Activated T-cell treated with anti-CD3 and anti-CD28 coated beads, Interleukin-2, amount 50 U/mL, for 4 hours (primary cell): ENCODE data around the gene TMUB1. TPM values are rescaled to one million over a fixed set of nuclear protein-coding genes. Genes with fewer than 3 reads are reported as not detected.
"Not testable (repeated sequence)": the region's sequence is repeated elsewhere in the genome, so short reads cannot be mapped to it uniquely, and the experiment has no call there.

Experiments
- ATAC-seq, 2 donors: fragments of 200-7000 bp; cut with Tn5 transposase; one replicate each; pipeline ENCODE4 v1.10.0; 2021
- DNase-seq: peaks from one replicate; pipeline ENCODE4 v3.0.0-alpha.2; 2020
- H3K27me3 Mint-ChIP-seq: one replicate; pipeline ENCODE4 v1.8.0; 2021; ENCODE audit warnings: low read depth, mixed read lengths
- H3K36me3 Mint-ChIP-seq: one replicate; pipeline ENCODE4 v1.8.0; 2022; ENCODE audit warnings: mixed read lengths; ENCODE audit not compliant: insufficient read depth
- H3K4me1 Mint-ChIP-seq: one replicate; pipeline ENCODE4 v1.8.0; 2021; ENCODE audit warnings: low read depth, mixed read lengths
- H3K4me3 Mint-ChIP-seq: one replicate; pipeline ENCODE4 v1.8.0; 2021; ENCODE audit warnings: mild to moderate bottlenecking, moderate library complexity, mixed read lengths
- H3K9me3 Mint-ChIP-seq: one replicate; pipeline ENCODE4 v1.8.0; 2021; ENCODE audit warnings: mixed read lengths
- total RNA-seq, 3 donors: library from RNA; stranded (reverse); gene quantifications; one replicate each; pipeline ENCODE4 v1.2.1, GENCODE V29; 2021

The TMUB1 gene
- total RNA-seq, 3 donors from 2014 or later, result 70.3 to 85.3 (median 71.8) TPM

DNA sequence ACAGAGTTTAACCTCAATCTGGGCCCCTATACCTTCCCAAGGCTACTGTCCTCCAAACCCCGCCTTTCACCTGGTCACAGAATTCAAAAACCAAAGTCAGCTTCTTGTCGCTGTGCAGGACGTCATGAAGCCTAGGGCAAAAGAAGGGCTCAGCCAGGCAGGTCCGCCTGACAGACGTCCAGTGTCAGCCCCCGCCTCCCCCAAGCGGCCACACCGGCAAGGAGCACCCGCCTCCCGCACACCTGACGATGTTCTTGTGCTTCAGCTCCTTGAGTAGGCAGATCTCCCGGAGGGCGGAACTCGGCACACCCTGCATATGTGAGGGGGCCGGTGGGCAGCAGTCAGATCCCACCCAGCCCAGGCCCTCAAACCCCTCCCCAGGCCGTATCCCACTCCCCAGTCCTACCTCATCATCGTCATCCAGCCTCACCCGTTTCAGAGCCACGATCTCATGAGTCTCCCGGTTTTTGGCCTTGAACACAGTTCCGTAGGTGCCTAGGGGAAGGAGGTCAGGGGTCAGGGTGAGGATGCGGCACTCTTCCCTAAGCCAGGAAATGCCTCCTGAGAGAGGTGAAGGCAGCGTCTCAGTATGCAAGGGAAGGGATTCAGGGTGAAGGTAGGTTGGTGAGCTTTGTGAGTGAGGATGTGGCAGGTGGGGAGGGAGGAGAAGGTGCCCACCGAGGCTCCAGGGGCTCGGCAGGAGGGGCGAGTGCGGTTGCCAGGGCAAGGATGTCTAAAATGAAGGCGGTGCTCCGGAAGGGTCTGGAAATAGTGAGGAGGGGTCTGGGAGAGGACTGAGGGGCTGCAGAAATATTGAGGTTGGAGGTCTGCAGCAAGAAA, 26.4 kb downstream of the TMUB1 start:
- Mint-ChIP-seq H3K36me3 (no peaks in the 10 kb centered on the region), H3K4me3 (peak overlapping the region; percentile 92), H3K27me3 (no peaks in the 10 kb centered on the region), H3K9me3 (no peaks in the 10 kb centered on the region), H3K4me1 (peaks cover 34% of the 10 kb centered on the region)
- DNase-seq, result no peak
- ATAC-seq, result no peak

DNA sequence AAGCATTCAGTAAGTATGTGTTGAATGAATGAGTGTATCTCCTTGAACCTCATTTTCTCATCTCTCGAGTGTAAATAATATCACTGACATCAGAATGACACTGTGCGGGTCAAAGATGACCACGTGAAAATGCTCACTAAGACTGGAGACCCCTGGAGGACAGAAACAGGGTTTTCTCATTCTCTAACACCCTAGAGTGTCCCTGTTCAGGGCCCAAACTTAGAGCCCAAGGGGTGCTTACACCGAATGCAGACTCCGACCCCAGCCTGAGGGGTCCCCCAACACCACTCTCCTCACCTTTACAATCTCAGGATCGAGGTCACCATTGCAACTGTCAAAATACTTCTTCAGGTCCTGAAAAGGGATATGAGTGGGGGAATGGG, 27.0 kb downstream of the TMUB1 start:
- DNase-seq, result no peak
- Mint-ChIP-seq H3K4me1 (peaks cover 30% of the 10 kb centered on the region), H3K36me3 (no peaks in the 10 kb centered on the region), H3K9me3 (no peaks in the 10 kb centered on the region), H3K4me3 (peak overlapping the region; percentile 92), H3K27me3 (no peaks in the 10 kb centered on the region)
- ATAC-seq, result no peak

DNA sequence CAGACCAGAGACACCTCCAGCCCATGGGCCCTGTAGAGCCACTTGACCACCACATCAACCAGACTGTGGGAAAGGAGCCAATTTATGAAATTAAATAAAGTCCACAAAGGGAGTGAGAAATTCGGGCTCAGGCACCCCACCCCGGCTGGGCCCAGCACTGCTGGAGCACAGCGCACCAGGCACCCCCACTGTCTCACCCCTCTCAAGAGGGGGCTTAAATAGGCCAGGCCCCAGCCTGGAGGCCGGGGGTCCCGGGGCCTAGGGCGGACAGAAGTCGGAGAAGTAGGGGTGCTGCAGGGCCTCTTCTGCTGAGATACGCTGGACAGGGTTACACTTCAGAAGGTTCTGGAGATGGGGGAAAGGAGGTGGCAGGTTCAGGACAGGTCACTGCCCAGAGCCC, 29.5 kb downstream of the TMUB1 start:
- ATAC-seq, result no peak
- no peak for DNase-seq
- no peak overlapping the region for H3K4me3 Mint-ChIP-seq
- H3K36me3 Mint-ChIP-seq, result no peaks in the 10 kb centered on the region
- H3K9me3 Mint-ChIP-seq, result no peaks in the 10 kb centered on the region
- peaks cover 5% of the 10 kb centered on the region for H3K27me3 Mint-ChIP-seq
- peaks cover 18% of the 10 kb centered on the region for H3K4me1 Mint-ChIP-seq

DNA sequence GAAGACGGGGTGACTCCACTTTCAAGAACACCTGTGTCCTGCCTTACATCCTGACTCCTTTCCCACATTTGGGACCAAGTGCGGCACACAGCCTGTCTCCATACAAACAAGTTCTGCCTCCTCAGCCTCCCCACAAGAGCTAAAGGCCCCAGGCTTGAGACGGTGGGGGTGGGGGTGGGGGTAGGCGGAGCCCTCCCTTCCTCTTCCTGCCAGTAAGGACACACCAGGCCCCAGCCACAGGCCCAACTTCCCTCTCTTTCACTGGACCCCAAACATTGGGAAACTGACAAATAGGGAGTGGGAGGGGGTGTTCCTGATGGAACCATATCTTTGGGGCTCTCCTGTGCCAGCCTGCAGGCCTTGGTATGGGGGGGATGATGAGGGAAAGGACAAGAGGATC, 30.2 kb downstream of the TMUB1 start:
- DNase-seq (no peak), ATAC-seq (no peak)
- no peak overlapping the region for H3K4me3 Mint-ChIP-seq
- no peaks in the 10 kb centered on the region for H3K9me3 Mint-ChIP-seq
- peaks cover 5% of the 10 kb centered on the region for H3K27me3 Mint-ChIP-seq
- no peaks in the 10 kb centered on the region for H3K36me3 Mint-ChIP-seq
- peaks cover 14% of the 10 kb centered on the region for H3K4me1 Mint-ChIP-seq

DNA sequence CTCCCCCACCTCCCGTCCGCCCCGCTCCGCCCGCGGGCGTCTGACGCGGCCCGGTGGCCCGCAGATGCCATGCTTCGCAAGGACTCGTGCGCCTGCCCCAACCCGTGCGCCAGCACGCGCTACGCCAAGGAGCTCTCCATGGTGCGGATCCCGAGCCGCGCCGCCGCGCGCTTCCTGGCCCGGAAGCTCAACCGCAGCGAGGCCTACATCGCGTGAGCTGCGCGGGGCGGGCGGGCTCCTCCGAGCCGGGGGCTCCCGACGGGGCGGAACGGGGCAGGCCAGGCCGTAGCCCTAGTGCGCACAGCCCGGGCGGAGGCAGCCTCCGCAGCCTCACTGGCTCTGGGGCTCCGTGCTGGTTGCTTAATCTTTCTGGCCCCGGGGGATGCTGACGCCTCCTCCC, 32.2 kb downstream of the TMUB1 start:
- H3K4me1 Mint-ChIP-seq, result peaks cover 2% of the 10 kb centered on the region
- no peak for DNase-seq
- H3K4me3 Mint-ChIP-seq, result no peak overlapping the region
- peak; percentile 84 to 90 for ATAC-seq
- no peaks in the 10 kb centered on the region for H3K36me3 Mint-ChIP-seq
- H3K9me3 Mint-ChIP-seq, result no peaks in the 10 kb centered on the region
- H3K27me3 Mint-ChIP-seq, result peaks cover 5% of the 10 kb centered on the region

DNA sequence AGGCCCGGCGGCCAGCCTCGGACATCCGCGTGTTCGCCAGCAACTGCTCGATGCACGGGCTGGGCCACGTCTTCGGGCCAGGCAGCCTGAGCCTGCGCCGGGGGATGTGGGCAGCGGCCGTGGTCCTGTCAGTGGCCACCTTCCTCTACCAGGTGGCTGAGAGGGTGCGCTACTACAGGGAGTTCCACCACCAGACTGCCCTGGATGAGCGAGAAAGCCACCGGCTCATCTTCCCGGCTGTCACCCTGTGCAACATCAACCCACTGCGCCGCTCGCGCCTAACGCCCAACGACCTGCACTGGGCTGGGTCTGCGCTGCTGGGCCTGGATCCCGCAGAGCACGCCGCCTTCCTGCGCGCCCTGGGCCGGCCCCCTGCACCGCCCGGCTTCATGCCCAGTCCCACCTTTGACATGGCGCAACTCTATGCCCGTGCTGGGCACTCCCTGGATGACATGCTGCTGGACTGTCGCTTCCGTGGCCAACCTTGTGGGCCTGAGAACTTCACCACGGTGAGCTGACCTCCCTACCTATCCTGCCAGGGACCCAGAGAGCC, 34.3 kb downstream of the TMUB1 start:
- DNase-seq (no peak), ATAC-seq (no peak)
- Mint-ChIP-seq H3K4me3 (no peak overlapping the region), H3K27me3 (peaks cover 5% of the 10 kb centered on the region), H3K9me3 (no peaks in the 10 kb centered on the region), H3K36me3 (peaks cover 2% of the 10 kb centered on the region), H3K4me1 (peaks cover 2% of the 10 kb centered on the region)

DNA sequence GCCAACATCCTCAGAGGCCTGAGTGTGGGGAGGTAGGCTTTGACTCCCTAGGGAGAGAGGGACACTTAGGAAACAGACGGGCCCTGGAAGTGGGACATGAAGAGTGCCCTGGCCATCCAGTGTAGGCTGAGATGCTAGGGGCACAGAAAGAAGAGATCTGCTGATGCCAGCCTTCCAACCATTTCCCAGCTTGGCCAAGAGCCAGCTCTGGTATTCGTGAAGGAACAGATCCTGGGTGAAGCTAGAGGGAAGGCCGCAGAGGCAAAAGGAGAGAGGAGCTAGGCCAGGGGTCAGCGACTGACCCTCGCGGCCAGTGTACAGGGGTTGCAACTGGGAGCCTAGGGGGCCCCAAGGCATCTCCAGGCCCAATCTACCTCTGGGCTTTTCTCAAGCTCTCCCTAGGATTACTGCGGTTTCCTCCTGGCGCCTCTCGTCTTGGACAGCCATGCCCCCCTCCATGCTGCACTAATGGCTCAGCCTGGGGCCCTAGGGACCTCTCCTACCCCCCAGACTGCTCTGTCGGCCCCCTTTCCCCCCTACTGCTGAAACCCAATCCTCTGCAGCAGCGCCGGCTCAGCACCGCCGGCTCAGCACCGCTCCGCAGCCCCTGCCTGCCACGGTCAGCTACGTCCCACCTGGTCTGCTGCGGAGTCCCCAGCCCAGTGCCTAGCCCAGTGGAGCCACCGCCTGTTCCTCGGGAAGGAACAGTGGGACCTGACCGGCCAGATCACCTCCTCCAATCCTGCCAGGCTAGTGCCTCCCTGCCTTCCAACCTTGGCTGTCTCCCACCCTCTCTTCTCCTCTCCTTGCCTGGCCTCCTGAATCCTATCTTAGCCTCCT, 35.1 kb downstream of the TMUB1 start, which contains the start of gene ASIC3:
TSS of gene ASIC3 (plus strand) at position 556 of the 840 bp plus-strand sequence. CDS start 355 bp downstream, outside the sequence.
- Mint-ChIP-seq H3K4me3 (no peak within 1 kb of the TSS), H3K9me3 (no peaks in the 10 kb centered on the region), H3K4me1 (peaks cover 1% of the 10 kb centered on the region), H3K36me3 (peaks cover 2% of the 10 kb centered on the region), H3K27me3 (peaks cover 5% of the 10 kb centered on the region)
- DNase-seq (no peak), ATAC-seq (no peak)

DNA sequence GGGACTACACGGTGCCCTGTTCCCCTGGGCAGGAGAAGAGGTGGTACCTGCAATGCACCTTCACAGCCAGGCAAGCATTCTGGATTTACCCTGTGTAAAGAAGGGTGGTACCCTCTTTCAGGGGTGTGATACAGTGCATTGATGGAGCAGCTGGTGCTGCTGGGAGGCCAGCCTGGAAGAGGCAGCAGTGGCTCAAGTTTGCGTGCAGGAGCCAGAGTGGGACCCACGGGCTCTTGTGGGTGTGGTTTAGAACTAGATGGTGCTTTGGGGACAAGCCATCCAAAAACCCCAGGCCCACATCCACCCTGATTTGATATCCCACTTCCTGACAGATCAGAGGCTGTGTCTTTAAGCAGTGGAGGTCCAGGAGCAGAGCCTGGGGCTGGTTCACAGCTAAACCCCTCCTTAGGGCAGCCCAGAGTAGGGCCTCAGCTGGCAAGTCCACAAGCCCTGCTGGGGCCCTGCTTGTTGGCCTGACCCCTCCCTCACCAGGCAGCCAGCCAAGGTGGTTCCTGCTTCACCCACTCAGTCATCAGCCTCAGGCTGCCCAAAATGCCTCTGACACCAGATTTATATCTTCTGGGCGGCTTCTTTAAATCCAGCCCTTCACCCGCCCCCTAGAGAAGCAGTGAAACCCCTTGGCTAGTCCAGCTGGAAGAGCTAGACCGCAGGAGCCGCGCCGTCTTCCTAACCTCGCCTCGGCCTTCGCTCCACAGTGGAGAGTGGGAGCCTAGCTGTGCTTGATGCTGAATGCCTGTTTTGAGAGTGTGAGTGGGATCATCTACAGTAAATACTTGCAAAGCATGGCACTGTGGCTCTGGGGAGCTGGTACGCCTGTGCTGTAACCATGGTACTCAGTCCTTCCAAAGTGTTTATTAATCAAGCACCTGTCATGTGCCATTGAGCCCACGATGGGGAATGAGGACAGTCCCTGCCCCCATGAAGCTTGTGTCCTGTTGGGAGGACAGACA, 36.4 kb downstream of the TMUB1 start:
- DNase-seq, result no peak
- no peaks in the 10 kb centered on the region for H3K4me1 Mint-ChIP-seq
- no peak for ATAC-seq
- peaks cover 5% of the 10 kb centered on the region for H3K27me3 Mint-ChIP-seq
- H3K4me3 Mint-ChIP-seq, result no peak overlapping the region
- peaks cover 2% of the 10 kb centered on the region for H3K36me3 Mint-ChIP-seq
- H3K9me3 Mint-ChIP-seq, result no peaks in the 10 kb centered on the region

DNA sequence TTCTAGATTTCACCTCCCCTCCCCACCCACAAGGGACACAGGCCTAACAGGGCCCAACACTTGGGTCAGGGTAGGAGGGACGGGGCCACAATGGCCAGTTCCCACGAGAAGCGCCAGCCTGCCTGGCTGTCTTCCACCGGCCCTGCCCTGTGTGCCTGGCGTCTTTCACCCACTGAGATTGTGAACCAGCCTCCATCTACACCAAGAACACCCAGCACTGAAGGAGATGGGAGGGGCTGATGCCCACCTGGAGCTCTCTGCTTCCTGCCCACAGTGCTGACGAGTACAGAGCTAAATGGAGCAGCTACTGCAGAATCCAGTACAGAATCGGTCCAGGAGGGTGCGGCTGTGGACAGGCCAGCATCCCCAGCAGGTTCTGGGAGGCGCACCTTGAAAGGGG, 37.3 kb downstream of the TMUB1 start:
- peaks cover 2% of the 10 kb centered on the region for H3K36me3 Mint-ChIP-seq
- no peak for ATAC-seq
- no peaks in the 10 kb centered on the region for H3K4me1 Mint-ChIP-seq
- no peak overlapping the region for H3K4me3 Mint-ChIP-seq
- peaks cover 5% of the 10 kb centered on the region for H3K27me3 Mint-ChIP-seq
- DNase-seq, result no peak
- no peaks in the 10 kb centered on the region for H3K9me3 Mint-ChIP-seq

DNA sequence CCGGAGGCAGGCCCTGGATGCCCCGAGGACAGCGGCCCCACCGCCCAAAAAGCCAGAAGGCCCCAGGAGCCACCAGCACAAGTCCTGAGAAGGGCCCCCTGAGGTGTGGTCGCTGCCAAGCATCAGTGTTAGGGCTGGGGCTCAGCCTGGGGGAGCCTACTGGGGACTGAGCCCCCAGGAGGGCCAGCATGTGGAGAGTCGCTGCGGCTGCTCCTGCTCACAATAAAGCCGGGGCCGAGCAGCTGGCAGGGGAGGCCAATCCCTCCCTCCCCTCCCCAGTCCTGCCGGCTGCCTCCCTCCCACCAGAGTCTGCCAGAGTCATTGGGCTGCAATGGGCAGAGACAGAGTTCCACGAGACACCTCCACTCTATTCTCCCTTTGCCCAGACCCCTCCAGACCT, 38.0 kb downstream of the TMUB1 start:
- Mint-ChIP-seq H3K36me3 (peaks cover 2% of the 10 kb centered on the region), H3K27me3 (peaks cover 3% of the 10 kb centered on the region), H3K9me3 (no peaks in the 10 kb centered on the region), H3K4me3 (no peak overlapping the region), H3K4me1 (no peaks in the 10 kb centered on the region)
- no peak for ATAC-seq
- DNase-seq, result no peak

DNA sequence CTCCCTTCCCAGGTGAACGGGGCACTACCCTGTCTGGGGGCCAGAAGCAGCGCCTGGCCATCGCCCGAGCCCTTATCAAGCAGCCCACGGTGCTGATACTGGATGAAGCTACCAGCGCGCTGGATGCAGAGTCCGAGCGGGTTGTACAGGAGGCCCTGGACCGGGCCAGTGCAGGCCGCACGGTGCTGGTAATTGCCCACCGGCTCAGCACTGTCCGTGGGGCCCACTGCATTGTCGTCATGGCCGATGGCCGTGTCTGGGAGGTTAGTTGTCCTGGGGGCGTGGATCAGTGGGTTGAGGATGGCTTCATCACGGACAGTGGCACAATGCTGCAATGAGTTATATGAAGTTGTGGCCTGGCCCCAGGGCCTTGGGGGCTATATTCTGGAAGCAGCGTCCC, 39.3 kb downstream of the TMUB1 start:
- Mint-ChIP-seq H3K4me3 (no peak overlapping the region), H3K4me1 (peaks cover 11% of the 10 kb centered on the region), H3K27me3 (no peaks in the 10 kb centered on the region), H3K36me3 (peaks cover 2% of the 10 kb centered on the region), H3K9me3 (no peaks in the 10 kb centered on the region)
- DNase-seq (no peak), ATAC-seq (no peak)

DNA sequence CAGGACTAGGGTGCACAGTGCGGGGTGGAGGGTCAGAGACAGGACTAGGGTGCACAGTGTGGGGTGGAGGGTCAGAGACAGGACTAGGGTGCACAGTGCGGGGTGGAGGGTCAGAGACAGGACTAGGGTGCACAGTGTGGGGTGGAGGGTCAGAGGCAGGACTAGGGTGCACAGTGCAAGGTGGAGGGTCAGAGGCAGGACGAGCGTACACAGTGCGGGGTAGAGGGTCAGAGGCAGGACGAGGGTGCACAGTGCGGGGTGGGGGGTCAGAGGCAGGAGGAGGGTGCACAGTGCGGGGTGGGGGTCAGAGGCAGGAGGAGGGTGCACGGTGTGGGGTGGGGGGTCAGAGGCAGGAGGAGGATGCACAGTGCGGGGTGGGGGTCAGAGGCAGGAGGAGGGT, 39.8 kb downstream of the TMUB1 start:
- H3K9me3 Mint-ChIP-seq, H3K27me3 Mint-ChIP-seq, H3K4me3 Mint-ChIP-seq, H3K36me3 Mint-ChIP-seq, DNase-seq, ATAC-seq: not testable (repeated sequence)
- H3K4me1 Mint-ChIP-seq, result peaks cover 16% of the 10 kb centered on the region

DNA sequence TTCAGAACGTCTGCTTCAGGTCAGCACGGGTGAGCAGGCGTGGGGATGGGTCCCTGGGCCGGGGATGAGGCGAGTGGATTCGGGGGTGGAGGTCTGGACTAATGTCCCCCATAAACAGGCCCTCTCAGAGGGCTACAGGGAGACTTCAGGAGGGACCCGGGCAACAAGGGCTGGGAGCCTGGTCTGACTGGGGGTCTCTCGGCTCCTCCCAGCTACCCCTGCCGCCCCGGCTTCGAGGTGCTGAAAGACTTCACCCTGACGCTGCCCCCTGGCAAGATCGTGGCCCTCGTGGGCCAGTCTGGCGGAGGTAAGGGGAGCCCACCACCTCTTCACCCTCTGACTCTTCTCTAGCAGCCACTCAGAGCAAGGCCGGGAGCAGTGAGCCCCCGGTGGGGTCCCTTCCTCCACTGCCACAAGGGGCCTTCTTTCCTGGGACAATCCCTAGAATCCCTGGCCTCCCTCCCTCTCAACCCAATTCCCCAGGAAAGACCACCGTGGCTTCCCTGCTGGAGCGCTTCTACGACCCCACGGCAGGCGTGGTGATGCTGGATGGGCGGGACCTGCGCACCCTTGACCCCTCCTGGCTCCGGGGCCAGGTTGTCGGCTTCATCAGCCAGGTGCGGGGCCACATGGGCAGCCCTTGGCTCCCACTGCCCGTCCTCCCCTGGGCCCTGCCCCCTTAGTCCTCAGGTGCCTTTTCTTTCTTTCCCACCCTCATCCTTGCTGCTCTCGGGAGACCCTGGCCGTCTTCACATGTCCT, 42.5 kb downstream of the TMUB1 start:
- no peak for ATAC-seq
- H3K4me1 Mint-ChIP-seq, result peaks cover 16% of the 10 kb centered on the region

More for the DNA sequence above, 42.5 kb downstream of the TMUB1 start:
- Mint-ChIP-seq H3K27me3 (no peaks in the 10 kb centered on the region), H3K9me3 (no peaks in the 10 kb centered on the region), H3K36me3 (peaks cover 2% of the 10 kb centered on the region), H3K4me3 (no peak overlapping the region)
- no peak for DNase-seq
